Retinal pigment epithelial cell (primary cell): ENCODE measurements around the gene CELF2.

Experiments
- DNase-seq: peaks from one replicate; pipeline ENCODE4 v3.0.0-alpha.2; 2010; ENCODE audit warnings: low read depth
- H3K4me3 ChIP-seq: 2 replicates; pipeline ENCODE4 v1.5.1; 2011; ENCODE audit warnings: mild to moderate bottlenecking, low read length, control low read depth, moderate library complexity
- TF ChIP-seq, protein P1 (sequence below): conservative IDR thresholded peaks from 2 replicates; pipeline ENCODE4 v1.5.1; 2011; ENCODE audit warnings: low read depth, low read length, control low read depth, inconsistent platforms

Gene CELF2

DNA sequence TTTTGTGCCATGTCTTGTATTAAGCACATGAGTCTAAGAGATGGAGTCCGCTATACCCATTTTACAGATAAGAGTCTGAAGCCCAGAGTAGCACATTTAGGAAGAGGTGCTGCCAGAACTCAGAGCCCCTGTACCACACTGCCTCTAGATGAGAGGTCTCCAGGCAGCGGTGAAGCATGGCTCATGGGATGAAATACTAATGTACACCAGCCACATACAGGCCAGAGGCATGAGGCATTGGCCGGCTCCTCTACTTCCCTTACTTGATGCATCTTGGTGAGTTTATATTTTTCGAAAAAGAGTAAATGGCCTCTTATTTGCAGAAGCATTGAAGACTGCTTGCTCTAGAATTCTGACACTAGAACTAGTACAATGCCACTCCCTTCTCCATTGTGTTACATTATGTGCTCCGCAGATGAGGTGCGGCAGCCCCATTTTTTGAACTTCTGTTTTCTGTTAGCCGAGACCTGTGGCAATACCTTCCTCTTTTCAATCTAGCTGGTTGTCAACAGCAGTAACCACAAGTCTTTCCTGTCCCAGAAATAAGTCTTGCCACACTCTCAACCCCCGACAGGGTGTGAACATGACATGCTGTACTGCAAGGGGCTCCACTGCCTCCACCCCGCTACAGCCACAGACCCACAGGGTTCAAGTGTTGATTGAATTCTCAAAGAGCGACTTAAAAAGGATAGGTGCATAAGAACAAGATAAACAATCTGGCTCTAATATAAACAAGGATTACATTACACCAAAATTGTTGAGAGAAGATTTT is 145.3 kb downstream of the CELF2 start:
- no peak overlapping the region for H3K4me3 ChIP-seq
- no peak for DNase-seq
- TF ChIP-seq, protein P1, sequence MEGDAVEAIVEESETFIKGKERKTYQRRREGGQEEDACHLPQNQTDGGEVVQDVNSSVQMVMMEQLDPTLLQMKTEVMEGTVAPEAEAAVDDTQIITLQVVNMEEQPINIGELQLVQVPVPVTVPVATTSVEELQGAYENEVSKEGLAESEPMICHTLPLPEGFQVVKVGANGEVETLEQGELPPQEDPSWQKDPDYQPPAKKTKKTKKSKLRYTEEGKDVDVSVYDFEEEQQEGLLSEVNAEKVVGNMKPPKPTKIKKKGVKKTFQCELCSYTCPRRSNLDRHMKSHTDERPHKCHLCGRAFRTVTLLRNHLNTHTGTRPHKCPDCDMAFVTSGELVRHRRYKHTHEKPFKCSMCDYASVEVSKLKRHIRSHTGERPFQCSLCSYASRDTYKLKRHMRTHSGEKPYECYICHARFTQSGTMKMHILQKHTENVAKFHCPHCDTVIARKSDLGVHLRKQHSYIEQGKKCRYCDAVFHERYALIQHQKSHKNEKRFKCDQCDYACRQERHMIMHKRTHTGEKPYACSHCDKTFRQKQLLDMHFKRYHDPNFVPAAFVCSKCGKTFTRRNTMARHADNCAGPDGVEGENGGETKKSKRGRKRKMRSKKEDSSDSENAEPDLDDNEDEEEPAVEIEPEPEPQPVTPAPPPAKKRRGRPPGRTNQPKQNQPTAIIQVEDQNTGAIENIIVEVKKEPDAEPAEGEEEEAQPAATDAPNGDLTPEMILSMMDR = no peak

DNA sequence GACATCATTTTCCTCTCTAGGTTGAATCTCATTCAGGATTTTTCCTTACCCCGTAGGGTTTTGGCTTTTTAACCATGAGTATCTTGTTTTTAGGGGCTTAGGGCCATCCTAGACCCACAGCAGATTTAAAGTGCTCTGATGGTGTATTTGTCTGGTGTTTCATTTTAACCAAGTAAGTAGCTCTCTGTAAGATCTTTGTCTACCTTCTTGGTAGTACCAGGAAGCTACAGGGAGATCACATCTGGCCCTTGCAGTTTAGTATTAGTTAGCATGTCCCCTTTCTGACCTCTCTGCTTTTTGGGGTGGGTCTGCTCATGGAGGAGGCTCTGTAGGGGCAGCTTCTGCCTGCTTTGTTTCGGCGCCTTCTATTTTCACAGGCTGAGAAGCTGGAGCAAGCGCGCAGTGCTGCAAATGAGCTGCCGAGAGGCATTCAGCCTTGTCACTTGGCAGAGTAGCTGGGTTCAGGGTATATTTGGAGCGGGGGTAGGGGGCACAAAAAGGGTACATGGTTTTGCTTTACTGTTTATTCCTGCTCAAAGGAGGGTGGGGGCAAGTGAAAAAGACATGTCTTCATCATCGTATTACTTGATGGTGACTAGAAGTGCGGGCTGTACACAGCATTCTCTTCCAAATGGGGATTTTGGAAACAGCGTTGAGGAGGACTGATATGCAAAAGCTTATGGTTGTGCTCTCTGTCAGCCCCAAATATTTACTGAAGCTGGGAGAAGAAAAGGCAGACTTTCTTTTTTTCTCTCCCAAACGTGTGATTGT is 146.3 kb downstream of the CELF2 start:
- DNase-seq = no peak
- TF ChIP-seq, protein P1 = no peak
- H3K4me3 ChIP-seq = peak overlapping the region; percentile 71

DNA sequence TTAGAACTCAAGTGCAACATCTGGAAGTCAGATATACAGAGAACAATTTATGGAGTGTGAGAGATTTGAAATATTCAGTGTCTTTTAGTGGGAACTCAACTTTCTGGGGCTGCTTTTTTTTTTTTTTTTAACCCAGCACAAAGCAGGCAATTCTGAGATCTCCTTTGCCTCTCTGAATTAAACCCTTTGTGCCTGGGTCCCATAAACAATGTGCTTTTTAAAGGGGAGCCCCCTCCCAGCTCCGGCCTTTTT is 146.8 kb downstream of the CELF2 start:
- no peak for DNase-seq
- H3K4me3 ChIP-seq = peak overlapping the region; percentile 71
- TF ChIP-seq, protein P1 = no peak

DNA sequence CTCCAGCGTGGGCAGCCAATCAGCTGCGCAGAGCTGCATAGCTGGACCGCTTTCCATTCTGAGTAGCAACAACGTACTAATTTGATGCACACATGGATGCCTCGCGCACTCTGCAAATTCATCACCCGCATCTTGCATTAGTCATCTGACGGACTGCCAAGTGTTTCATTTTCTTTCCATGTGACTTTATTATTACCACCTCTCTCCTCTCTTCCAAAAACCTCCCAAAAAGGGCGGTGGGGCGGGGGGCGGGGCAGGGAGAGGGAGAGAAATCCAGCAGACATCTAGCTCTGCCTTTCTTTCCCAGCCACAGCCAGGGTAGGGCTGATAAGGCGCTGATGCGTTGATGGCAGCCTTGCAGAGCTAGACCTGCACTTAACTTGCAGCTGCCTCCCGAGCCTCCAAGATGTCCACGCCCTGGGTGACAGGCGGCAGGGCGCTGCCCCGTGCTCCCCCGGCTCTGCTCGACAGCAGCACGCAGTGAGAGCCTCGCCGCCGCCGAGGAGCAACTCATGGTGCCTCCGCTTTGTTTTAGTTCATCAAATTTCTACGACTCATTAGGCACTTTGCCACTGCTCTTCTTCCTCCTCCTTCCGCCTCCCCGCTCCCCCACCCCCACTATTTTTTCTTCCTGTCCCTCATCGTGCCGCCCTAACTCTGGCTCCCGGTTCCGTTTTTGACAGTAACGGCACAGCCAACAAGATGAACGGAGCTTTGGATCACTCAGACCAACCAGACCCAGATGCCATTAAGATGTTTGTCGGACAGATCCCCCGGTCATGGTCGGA is 147.3 kb downstream of the CELF2 start:
- peak overlapping the region; percentile 71 for H3K4me3 ChIP-seq
- TF ChIP-seq, protein P1 = no peak
- peak; percentile 79 for DNase-seq

DNA sequence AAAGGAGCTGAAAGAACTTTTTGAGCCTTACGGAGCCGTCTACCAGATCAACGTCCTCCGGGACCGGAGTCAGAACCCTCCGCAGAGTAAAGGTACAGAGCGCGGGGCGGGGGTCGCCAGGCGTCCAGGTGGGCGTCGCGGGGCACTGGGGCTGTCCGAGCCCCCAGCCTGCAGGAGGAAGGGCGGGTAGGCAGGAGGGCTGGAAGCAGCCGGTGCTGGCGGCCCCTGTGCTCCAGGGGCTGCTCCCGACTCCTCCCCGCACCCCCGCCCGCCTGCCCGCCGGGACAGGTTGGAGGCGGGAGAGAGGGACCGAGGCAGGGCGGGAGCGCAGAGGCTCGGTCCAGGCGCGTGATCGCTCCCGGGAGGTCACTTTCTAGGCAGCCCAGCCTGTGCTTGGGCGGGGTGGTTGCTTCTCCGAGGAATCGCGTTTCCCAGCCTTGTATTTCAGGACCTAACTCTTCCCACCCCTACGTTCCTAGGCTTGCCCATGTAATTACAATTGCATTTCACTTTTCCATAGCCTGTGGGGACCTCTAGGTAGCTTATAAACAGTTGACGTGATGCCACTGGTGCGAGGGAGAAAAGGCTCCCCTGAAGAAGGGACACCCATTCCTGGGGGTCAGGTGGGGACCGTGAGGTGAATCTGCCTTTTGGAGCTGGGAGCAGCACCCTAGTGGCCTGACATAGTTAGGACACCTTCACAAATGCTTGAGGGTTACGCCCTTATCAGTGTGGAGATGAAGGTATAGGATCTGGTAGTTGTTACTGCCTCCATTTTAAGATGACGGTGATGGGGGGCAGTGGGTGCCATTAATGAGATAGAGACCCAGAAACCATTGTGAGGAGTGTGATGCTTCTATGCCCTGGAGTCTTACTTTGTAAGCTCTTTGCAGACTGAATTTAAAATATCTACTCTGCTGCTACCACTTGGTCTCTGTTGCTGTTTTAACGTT is 148.2 kb downstream of the CELF2 start:
- no peak for DNase-seq
- TF ChIP-seq, protein P1 = peak; percentile 65

DNA sequence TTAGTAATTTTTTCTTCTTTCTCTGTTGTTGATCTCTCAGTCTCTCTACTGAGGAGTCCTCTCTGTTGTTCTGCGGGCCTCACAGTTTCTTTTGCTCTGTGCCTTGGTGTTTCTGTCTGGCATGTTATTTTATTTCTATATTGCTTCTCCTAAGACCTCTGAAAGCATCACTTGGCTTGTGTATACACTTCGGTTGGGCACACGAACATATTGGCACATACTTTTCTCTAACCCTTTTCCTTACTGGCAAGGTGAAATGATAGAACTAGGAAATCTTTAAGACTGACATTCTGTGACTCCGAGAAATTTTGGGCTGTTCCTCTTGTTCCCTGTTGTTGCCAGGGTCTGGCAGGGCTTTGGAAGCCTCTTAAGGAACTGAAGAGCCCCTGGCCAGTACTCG is 148.9 kb downstream of the CELF2 start:
- no peak for DNase-seq
- H3K4me3 ChIP-seq = peak overlapping the region; percentile 71
- TF ChIP-seq, protein P1 = no peak

More for the DNA sequence above, 148.2 kb downstream of the CELF2 start:
- peak overlapping the region; percentile 71 for H3K4me3 ChIP-seq
